HCT116 (cell line): ENCODE measurements around the gene MISP. TPM values are rescaled to one million over a fixed set of nuclear protein-coding genes. Genes with fewer than 3 reads are reported as not detected.

Source experiments
- ATAC-seq: fragments of 200-7000 bp; cut with Tn5 transposase; 2 replicates; pipeline ENCODE4 v1.9.1; 2020; ENCODE audit warnings: mild to moderate bottlenecking, moderate library complexity
- BruUV-seq: library from RNA; stranded (reverse); fragments of 400-500 nt; replicated peaks from 2 replicates; lab custom pipeline; 2021; lab: Mats Ljungman, UMichigan
- CTCF ChIA-PET: fragments of 300-600 bp; sonication (Branson Sonifier 250); formaldehyde crosslinking; loops from one replicate; lab custom pipeline; 2021; ENCODE audit warnings: antibody characterized with exemption; lab: Charles Lee
- POLR2A ChIA-PET: fragments of 300-600, 350-600 bp; sonication (Branson Sonifier 250); formaldehyde crosslinking; loops from one replicate; lab custom pipeline; 2021; ENCODE audit warnings: antibody characterized with exemption; lab: Charles Lee
- RAD21 ChIA-PET, 2 experiments: fragments of 300-600 bp; sonication (Branson Sonifier 250); formaldehyde crosslinking; loops; one replicate each; lab custom pipeline; 2023; ENCODE audit warnings: low total read pairs in 2 of 2; ENCODE audit not compliant: uncharacterized antibody in 2 of 2, unreplicated experiment in 2 of 2, low non-redundant PET in 1 of 2; lab: Charles Lee
- DNase-seq: peaks from one replicate; pipeline ENCODE4 v3.0.0-alpha.2; 2010; ENCODE audit warnings: low read depth, low spot score
- H2AFZ ChIP-seq: fragments of 200-600 bp; shearing (Covaris generic), sonication (generic); 2 replicates; pipeline ENCODE4 v1.6.1; 2017; ENCODE audit warnings: low read depth, mixed run types, mixed read lengths, antibody characterized with exemption, low read length; ENCODE audit not compliant: poor library complexity, severe bottlenecking
- H3K27ac ChIP-seq: 2 replicates; pipeline ENCODE4 v1.5.1; 2012; ENCODE audit warnings: low read depth, low read length
- H3K27me3 ChIP-seq: fragments of 200-600 bp; sonication (generic); 2 replicates; pipeline ENCODE4 v1.6.1; 2016; ENCODE audit warnings: mixed run types, low read length, mixed read lengths; ENCODE audit not compliant: insufficient read depth
- H3K36me3 ChIP-seq, 2 experiments: fragments of 200-500 bp in 1 of 2; fragments of 200-600 bp in 1 of 2; sonication (Bioruptor generic) in 1 of 2; sonication (generic) in 1 of 2; 2 replicates each; pipeline versions ENCODE4 v1.5.1 to v1.6.1; 2014 to 2016; ENCODE audit warnings: low read length in 2 of 2, inconsistent platforms in 1 of 2, mixed read lengths in 1 of 2, mixed run types in 1 of 2; ENCODE audit not compliant: insufficient read depth in 2 of 2, control insufficient read depth in 1 of 2
- H3K4me1 ChIP-seq, 2 experiments: fragments of 200-600 bp in 1 of 2; sonication (generic) in 1 of 2; 2 replicates each; pipeline versions ENCODE4 v1.5.1 to v1.6.1; 2012 to 2017; ENCODE audit warnings: low read length in 2 of 2, inconsistent platforms in 1 of 2, mild to moderate bottlenecking in 1 of 2, mixed read lengths in 1 of 2, mixed run types in 1 of 2, moderate library complexity in 1 of 2; ENCODE audit not compliant: insufficient read depth in 2 of 2, control insufficient read depth in 1 of 2
- H3K4me2 ChIP-seq: fragments of 200-600 bp; sonication (generic); 2 replicates; pipeline ENCODE4 v1.6.1; 2017; ENCODE audit warnings: mixed run types, low read length, mixed read lengths
- H3K4me3 ChIP-seq, 2 experiments: fragments of 200-600 bp in 1 of 2; sonication (generic) in 1 of 2; replicated peaks in 1 of 2; 2 replicates each; pipeline ENCODE4 v1.5.1; 2011 to 2016; ENCODE audit warnings: low read length in 2 of 2, control low read depth in 1 of 2, low read depth in 1 of 2, mild to moderate bottlenecking in 1 of 2, mixed read lengths in 1 of 2, mixed run types in 1 of 2
- H3K79me2 ChIP-seq: fragments of 200-600 bp; sonication (generic); 2 replicates; pipeline ENCODE4 v1.6.1; 2017; ENCODE audit warnings: mild to moderate bottlenecking, mixed run types, low read length, moderate library complexity, mixed read lengths; ENCODE audit not compliant: insufficient read depth
- H3K9ac ChIP-seq: fragments of 200-600 bp; sonication (generic); 2 replicates; pipeline ENCODE4 v1.6.1; 2016; ENCODE audit warnings: low read length, mixed read lengths
- H3K9me2 ChIP-seq: fragments of 200-600 bp; sonication (generic), shearing (Covaris generic); 2 replicates; pipeline ENCODE4 v1.6.1; 2017; ENCODE audit warnings: mixed run types, mild to moderate bottlenecking, moderate library complexity; ENCODE audit not compliant: insufficient read depth
- H3K9me3 ChIP-seq, 2 experiments: fragments of 200-500 bp in 1 of 2; fragments of 200-600 bp in 1 of 2; sonication (Bioruptor generic) in 1 of 2; sonication (generic) in 1 of 2; 2 replicates each; pipeline ENCODE4 v1.6.1; 2014 to 2017; ENCODE audit warnings: low read length in 2 of 2, mixed read lengths in 2 of 2, inconsistent platforms in 1 of 2, low read depth in 1 of 2, mild to moderate bottlenecking in 1 of 2, mixed run types in 1 of 2, moderate library complexity in 1 of 2; ENCODE audit not compliant: control insufficient read depth in 1 of 2, insufficient read depth in 1 of 2
- H4K20me1 ChIP-seq: fragments of 200-600 bp; sonication (generic), shearing (Covaris generic); 2 replicates; pipeline ENCODE4 v1.6.1; 2017; ENCODE audit warnings: mixed run types, mild to moderate bottlenecking, moderate library complexity; ENCODE audit not compliant: insufficient read depth
- CTCF ChIP-seq, 3 experiments: fragments of 200-600 bp in 1 of 3; sonication (generic) in 1 of 3; IDR thresholded peaks in 2 of 3; conservative IDR thresholded peaks in 1 of 3; 2 replicates each; pipeline ENCODE4 v1.5.1; 2012 to 2017; ENCODE audit warnings: low read depth in 2 of 3, low read length in 2 of 3, antibody characterized with exemption in 1 of 3, borderline replicate concordance in 1 of 3, control low read depth in 1 of 3, mild to moderate bottlenecking in 1 of 3, mixed read lengths in 1 of 3, mixed run types in 1 of 3, moderate library complexity in 1 of 3; ENCODE audit not compliant: insufficient read depth in 1 of 3
- EGR1 ChIP-seq: IDR thresholded peaks from 2 replicates; pipeline ENCODE4 v1.6.1; 2012; ENCODE audit warnings: low read depth
- EZH2 ChIP-seq: fragments of 200-600 bp; sonication (generic); IDR thresholded peaks from 2 replicates; pipeline ENCODE4 v1.6.1; 2017; ENCODE audit warnings: antibody characterized with exemption, mixed run types
- EZH2phosphoT487 ChIP-seq: fragments of 200-600 bp; IDR thresholded peaks from 2 replicates; pipeline ENCODE4 v1.6.1; 2018; ENCODE audit warnings: antibody characterized with exemption, borderline replicate concordance
- FOSL1 ChIP-seq: IDR thresholded peaks from 2 replicates; pipeline ENCODE4 v1.6.1; 2012; ENCODE audit warnings: low read depth
- MAX ChIP-seq: IDR thresholded peaks from 2 replicates; pipeline ENCODE4 v1.6.1; 2012
- POLR2A ChIP-seq: IDR thresholded peaks from 2 replicates; pipeline ENCODE4 v1.7.0; 2011; ENCODE audit warnings: borderline replicate concordance; ENCODE audit not compliant: insufficient read depth, insufficient read length; ENCODE audit errors: extremely low read depth
- POLR2AphosphoS5 ChIP-seq: IDR thresholded peaks from 2 replicates; pipeline ENCODE4 v1.6.1; 2011; ENCODE audit warnings: mild to moderate bottlenecking, low read depth, low read length, moderate library complexity
- RAD21 ChIP-seq: IDR thresholded peaks from 2 replicates; pipeline ENCODE4 v1.6.1; 2012; ENCODE audit warnings: low read depth, mild to moderate bottlenecking
- SIN3A ChIP-seq: IDR thresholded peaks from 2 replicates; pipeline ENCODE4 v1.6.1; 2012; ENCODE audit warnings: low read depth
- SP1 ChIP-seq: IDR thresholded peaks from 2 replicates; pipeline ENCODE4 v1.6.1; 2012; ENCODE audit warnings: low read depth
- SRF ChIP-seq: IDR thresholded peaks from 2 replicates; pipeline ENCODE4 v1.6.1; 2012; ENCODE audit warnings: low read depth
- TCF7L2 ChIP-seq: IDR thresholded peaks from 2 replicates; pipeline ENCODE4 v1.7.0; 2011; ENCODE audit warnings: borderline replicate concordance, inconsistent platforms; ENCODE audit not compliant: insufficient read depth, insufficient read length; ENCODE audit errors: extremely low read depth
- YY1 ChIP-seq: IDR thresholded peaks from 2 replicates; pipeline ENCODE4 v1.6.1; 2011; ENCODE audit warnings: low read length, low read depth, moderate library complexity, mild to moderate bottlenecking; ENCODE audit not compliant: insufficient replicate concordance; ENCODE audit errors: extremely low read depth
- ZBTB33 ChIP-seq: IDR thresholded peaks from 2 replicates; pipeline ENCODE4 v1.6.1; 2011; ENCODE audit warnings: mild to moderate bottlenecking, low read length, moderate library complexity; ENCODE audit not compliant: insufficient replicate concordance; ENCODE audit errors: extremely low read depth
- ZNF274 ChIP-seq: fragments of 200-500 bp; sonication (Bioruptor generic); IDR thresholded peaks from 2 replicates; pipeline ENCODE4 v1.6.1; 2014; ENCODE audit warnings: mild to moderate bottlenecking, low read depth, low read length, inconsistent platforms
- intact Hi-C: fragments of 100-400 bp; cut with micrococcal nuclease; formaldehyde crosslinking; loops from 2 replicates; pipeline ENCODE4 v1.10.0; 2022
- total RNA-seq: library from RNA; stranded (reverse); gene quantifications from one replicate; pipeline ENCODE4 v1.2.1, GENCODE V29; 2021; ENCODE audit not compliant: unreplicated experiment

Gene MISP
- total RNA-seq, 1 experiment from 2014 or later = 38.2 TPM

GRCh38 chr19:796692-797527, 46.0 kb downstream of the MISP start, which contains the start of gene PTBP1:
Gene PTBP1, plus strand, starts transcription at chr19:797452. Its CDS starts 46 bp downstream, at chr19:797498.
- no TSS peak for BruUV-seq

More at GRCh38 chr19:796692-797527, 46.0 kb downstream of the MISP start, which contains the start of gene PTBP1:
- H3K36me3 ChIP-seq = peaks cover 14 to 36% of the 10 kb centered on the region in 2 experiments; a peak in 3 of 4 replicates
- H3K27ac ChIP-seq = peak within 1 kb of the TSS; percentile 96
- TF ChIP-seq POLR2A (peak; percentile 61), EZH2phosphoT487 (no peak), SP1 (peak; percentile 96), ZNF274 (no peak), EZH2 (no peak), POLR2AphosphoS5 (peak; percentile 92), FOSL1 (no peak), YY1 (peak; percentile 99), ZBTB33 (no peak), TCF7L2 (peak; percentile 43), SIN3A (peak; percentile 40; the same call in 1 of the 2 replicates), MAX (peak; percentile 97), SRF (no peak), CTCF (IDR thresholded peaks at IDR 0.05 in 2 of 3, conservative IDR thresholded peaks at IDR 0.05 in 1 of 3; ENCODE audit: borderline replicate concordance in 1 of 3, insufficient read depth in 1 of 3, low read depth in 2 of 3, low read length in 2 of 3) (peak in 1 of 3 experiments; percentile 16; a peak in 1 of 6 replicates), EGR1 (peak; percentile 97), RAD21 (no peak)
- no peaks in the 10 kb centered on the region for H3K27me3 ChIP-seq
- peak; percentile 86 for ATAC-seq
- no peaks in the 10 kb centered on the region for H3K9me3 ChIP-seq
- peak within 1 kb of the TSS; percentile 68 for H2AFZ ChIP-seq
- H3K4me1 ChIP-seq = peaks cover 17 to 36% of the 10 kb centered on the region in 2 experiments
- peaks cover 33% of the 10 kb centered on the region; the same call in 1 of the 2 replicates for H4K20me1 ChIP-seq
- intact Hi-C loops = loop anchor here (1.0 to 10.0 kb wide), 3 partner anchors 134 to 448 kb away; partner anchors contain the start of genes ATP5F1D, MIDN, RNF126 and RNU6-2
- peak within 1 kb of the TSS; percentile 92 for H3K9ac ChIP-seq
- peaks cover 41% of the 10 kb centered on the region for H3K79me2 ChIP-seq
- H3K9me2 ChIP-seq = no peaks in the 10 kb centered on the region
- POLR2A ChIA-PET = interaction anchor here (0.6 to 1.3 kb wide), 6 partner anchors 12 to 180 kb away, joined by 3 to 5 read pairs (median 4); no protein-coding TSS in a partner anchor
- CTCF ChIA-PET = no interaction called here
- RAD21 ChIA-PET = no interaction called here
- peak within 1 kb of the TSS; percentile 83 to 88 for H3K4me3 ChIP-seq
- peak; percentile 100 for DNase-seq
- H3K4me2 ChIP-seq = peak within 1 kb of the TSS; percentile 95
